Measurements from ENCODE around the gene SPACDR.
A peak's percentile ranks its signal among the peaks of the same experiment; 100 is the strongest.

Gene SPACDR

DNA sequence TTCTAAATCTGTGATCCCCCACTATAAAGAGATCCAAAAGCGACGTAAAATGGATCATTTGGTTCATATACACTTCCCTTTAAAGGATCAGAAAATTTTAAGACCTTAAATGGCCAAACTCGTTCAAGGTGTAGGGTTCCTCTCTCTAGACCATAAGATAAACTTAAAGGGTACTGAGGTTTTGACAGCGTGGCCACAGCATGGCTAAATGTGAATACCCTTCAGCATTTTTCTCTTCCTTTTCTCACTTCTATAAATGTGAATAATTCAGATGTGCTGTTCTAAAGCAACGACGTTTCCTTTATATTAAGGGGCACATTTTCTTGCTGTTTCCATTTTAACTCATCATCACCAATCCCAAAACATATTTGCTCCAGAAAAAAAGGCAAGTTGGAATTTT, 40.7 kb downstream of the SPACDR start:
- DNase-seq (ENCODE audit: low read depth in 1 of 2, low spot score in 1 of 2): no peak
- Histone ChIP-seq H3K27ac (replicated peaks) (no peak overlapping the region), H3K4me3 (replicated peaks; ENCODE audit: insufficient read depth, low read length) (no peak overlapping the region), H3K27me3 (ENCODE audit: insufficient read depth, poor library complexity, severe bottlenecking) (no peaks in the 10 kb centered on the region)
- no peak for TF ChIP-seq GABPA (IDR thresholded peaks at IDR 0.05; ENCODE audit: low read depth)
- no peak for TF ChIP-seq POLR2AphosphoS5 (IDR thresholded peaks at IDR 0.05; ENCODE audit: low read depth)
- TF ChIP-seq CTCF (IDR thresholded peaks at IDR 0.05; ENCODE audit: insufficient read depth, low read length): no peak
- no peak for TF ChIP-seq SPI1 (IDR thresholded peaks at IDR 0.05; ENCODE audit: borderline replicate concordance, low read depth)
- TF ChIP-seq, protein P1, sequence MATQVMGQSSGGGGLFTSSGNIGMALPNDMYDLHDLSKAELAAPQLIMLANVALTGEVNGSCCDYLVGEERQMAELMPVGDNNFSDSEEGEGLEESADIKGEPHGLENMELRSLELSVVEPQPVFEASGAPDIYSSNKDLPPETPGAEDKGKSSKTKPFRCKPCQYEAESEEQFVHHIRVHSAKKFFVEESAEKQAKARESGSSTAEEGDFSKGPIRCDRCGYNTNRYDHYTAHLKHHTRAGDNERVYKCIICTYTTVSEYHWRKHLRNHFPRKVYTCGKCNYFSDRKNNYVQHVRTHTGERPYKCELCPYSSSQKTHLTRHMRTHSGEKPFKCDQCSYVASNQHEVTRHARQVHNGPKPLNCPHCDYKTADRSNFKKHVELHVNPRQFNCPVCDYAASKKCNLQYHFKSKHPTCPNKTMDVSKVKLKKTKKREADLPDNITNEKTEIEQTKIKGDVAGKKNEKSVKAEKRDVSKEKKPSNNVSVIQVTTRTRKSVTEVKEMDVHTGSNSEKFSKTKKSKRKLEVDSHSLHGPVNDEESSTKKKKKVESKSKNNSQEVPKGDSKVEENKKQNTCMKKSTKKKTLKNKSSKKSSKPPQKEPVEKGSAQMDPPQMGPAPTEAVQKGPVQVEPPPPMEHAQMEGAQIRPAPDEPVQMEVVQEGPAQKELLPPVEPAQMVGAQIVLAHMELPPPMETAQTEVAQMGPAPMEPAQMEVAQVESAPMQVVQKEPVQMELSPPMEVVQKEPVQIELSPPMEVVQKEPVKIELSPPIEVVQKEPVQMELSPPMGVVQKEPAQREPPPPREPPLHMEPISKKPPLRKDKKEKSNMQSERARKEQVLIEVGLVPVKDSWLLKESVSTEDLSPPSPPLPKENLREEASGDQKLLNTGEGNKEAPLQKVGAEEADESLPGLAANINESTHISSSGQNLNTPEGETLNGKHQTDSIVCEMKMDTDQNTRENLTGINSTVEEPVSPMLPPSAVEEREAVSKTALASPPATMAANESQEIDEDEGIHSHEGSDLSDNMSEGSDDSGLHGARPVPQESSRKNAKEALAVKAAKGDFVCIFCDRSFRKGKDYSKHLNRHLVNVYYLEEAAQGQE (IDR thresholded peaks at IDR 0.05; ENCODE audit: insufficient replicate concordance, low read depth): no peak

DNA sequence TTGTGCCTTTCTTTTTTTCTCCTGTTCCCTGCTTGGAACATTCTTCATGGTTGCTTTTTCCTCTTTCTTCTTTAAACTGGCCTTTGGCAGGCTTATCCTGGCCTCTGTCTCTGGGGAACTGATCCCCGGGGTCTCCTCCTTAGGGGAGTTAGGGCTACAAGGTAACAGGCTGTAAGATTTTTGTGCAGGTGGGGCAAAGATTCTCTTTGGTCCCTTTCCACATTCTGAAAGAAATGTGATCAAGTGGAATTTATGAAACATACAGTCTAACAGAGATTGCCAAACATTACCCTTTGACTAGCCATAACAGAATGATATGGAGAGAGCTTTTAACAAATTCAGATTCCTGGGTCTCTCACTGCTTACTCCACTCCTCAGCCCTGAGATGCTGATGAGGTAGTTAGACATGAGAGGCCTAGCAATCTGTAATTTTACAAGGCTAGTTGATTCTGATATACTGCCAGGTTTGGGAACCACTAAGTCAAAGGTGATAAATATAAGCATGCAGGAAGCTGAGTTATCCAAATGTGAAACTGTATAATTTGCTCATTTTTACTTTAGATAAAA, 44.3 kb downstream of the SPACDR start:
- Histone ChIP-seq H3K27me3 (ENCODE audit: insufficient read depth, poor library complexity, severe bottlenecking) (no peaks in the 10 kb centered on the region), H3K4me3 (replicated peaks; ENCODE audit: insufficient read depth, low read length) (no peak overlapping the region), H3K27ac (replicated peaks) (no peak overlapping the region)
- TF ChIP-seq POLR2AphosphoS5 (IDR thresholded peaks at IDR 0.05; ENCODE audit: low read depth) (no peak), SPI1 (IDR thresholded peaks at IDR 0.05; ENCODE audit: borderline replicate concordance, low read depth) (no peak), GABPA (IDR thresholded peaks at IDR 0.05; ENCODE audit: low read depth) (no peak), CTCF (IDR thresholded peaks at IDR 0.05; ENCODE audit: insufficient read depth, low read length) (no peak)
- TF ChIP-seq, protein P1 (IDR thresholded peaks at IDR 0.05; ENCODE audit: insufficient replicate concordance, low read depth): no peak
- no peak for DNase-seq (ENCODE audit: low read depth in 1 of 2, low spot score in 1 of 2)

DNA sequence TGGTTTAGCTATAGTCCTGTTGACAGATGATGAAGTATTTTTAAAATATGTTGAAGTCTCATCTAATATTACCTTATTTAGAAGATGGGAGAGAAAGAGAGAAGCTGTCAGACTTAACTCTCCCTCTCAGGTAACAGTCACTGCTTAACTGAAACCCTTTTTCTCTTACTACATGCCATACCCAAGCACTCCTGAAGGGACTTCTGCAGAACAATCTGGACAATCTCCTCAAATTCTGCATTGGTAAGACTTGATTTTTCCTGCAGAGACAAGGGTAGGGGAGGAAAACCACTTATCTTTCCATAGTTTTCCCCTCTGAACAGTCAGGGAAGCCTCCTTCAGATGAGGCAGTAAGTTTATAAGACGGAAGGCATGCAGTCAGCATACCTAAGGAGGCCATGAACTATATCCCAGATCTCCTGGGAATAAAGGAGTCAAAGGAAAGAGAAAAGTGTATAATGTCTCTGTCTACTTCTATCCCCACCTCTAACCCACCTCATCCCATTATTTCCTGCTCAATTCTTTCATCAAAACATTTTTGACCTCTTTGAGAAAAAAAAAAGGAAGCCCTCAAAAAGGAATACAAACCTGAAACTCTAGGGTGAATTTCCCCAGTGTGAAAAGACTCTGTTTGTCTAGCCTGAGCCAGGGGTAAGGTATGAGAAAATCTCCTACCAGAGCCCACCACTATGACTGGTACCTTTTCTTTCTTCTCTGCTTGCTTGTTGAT, 45.0 kb downstream of the SPACDR start:
- Histone ChIP-seq H3K27me3 (ENCODE audit: insufficient read depth, poor library complexity, severe bottlenecking) (no peaks in the 10 kb centered on the region), H3K27ac (replicated peaks) (no peak overlapping the region), H3K4me3 (replicated peaks; ENCODE audit: insufficient read depth, low read length) (no peak overlapping the region)
- DNase-seq (ENCODE audit: low read depth in 1 of 2, low spot score in 1 of 2): no peak
- 0 out of 2 replicates have a peak, but pooled peaks have one; percentile 7 for TF ChIP-seq SPI1 (IDR thresholded peaks at IDR 0.05; ENCODE audit: borderline replicate concordance, low read depth)
- TF ChIP-seq POLR2AphosphoS5 (IDR thresholded peaks at IDR 0.05; ENCODE audit: low read depth): no peak
- no peak for TF ChIP-seq GABPA (IDR thresholded peaks at IDR 0.05; ENCODE audit: low read depth)
- TF ChIP-seq CTCF (IDR thresholded peaks at IDR 0.05; ENCODE audit: insufficient read depth, low read length): no peak
- TF ChIP-seq, protein P1 (IDR thresholded peaks at IDR 0.05; ENCODE audit: insufficient replicate concordance, low read depth): no peak
